HepG2 (cell line): ENCODE measurements around the gene SH3BGR. TPM values are rescaled to one million over a fixed set of nuclear protein-coding genes. Genes with fewer than 3 reads are reported as not detected.

Experiments
- CREM ChIP-seq, 2 experiments: sonication (generic) in 1 of 2; formaldehyde crosslinking in 1 of 2; IDR thresholded peaks; 2 replicates each; pipeline versions ENCODE4 v1.4.0 to v1.6.1; 2016 to 2020; ENCODE audit warnings: antibody characterized with exemption in 1 of 2, mild to moderate bottlenecking in 1 of 2, missing genetic modification reagents in 1 of 2
- GLI4 ChIP-seq: sonication (generic); formaldehyde crosslinking; IDR thresholded peaks from 2 replicates; pipeline ENCODE4 v1.5.1; 2020; ENCODE audit warnings: missing genetic modification reagents, mild to moderate bottlenecking, moderate library complexity, borderline replicate concordance
- HES4 ChIP-seq: sonication (generic); formaldehyde crosslinking; IDR thresholded peaks from 2 replicates; pipeline ENCODE4 v1.9.0; 2021; ENCODE audit warnings: mild to moderate bottlenecking, missing genetic modification reagents, borderline replicate concordance
- HMG20B ChIP-seq: conservative IDR thresholded peaks from 2 replicates; pipeline ENCODE4 v1.6.1; 2016; ENCODE audit warnings: missing genetic modification reagents, missing compliant biosample characterization
- HOXA9 ChIP-seq: sonication (generic); formaldehyde crosslinking; IDR thresholded peaks from 2 replicates; pipeline ENCODE4 v1.8.1; 2022; ENCODE audit warnings: missing genetic modification reagents, mild to moderate bottlenecking, moderate library complexity, borderline replicate concordance
- MXD4 ChIP-seq: IDR thresholded peaks from 2 replicates; pipeline ENCODE4 v1.6.1; 2016; ENCODE audit warnings: mild to moderate bottlenecking, missing biosample characterization, missing genetic modification reagents
- POLR2AphosphoS5 ChIP-seq: IDR thresholded peaks from 2 replicates; pipeline ENCODE4 v1.6.1; 2012; ENCODE audit warnings: low read depth, low read length
- SNAPC4 ChIP-seq: sonication (generic); formaldehyde crosslinking; IDR thresholded peaks from 2 replicates; pipeline ENCODE4 v1.4.0; 2020; ENCODE audit warnings: mild to moderate bottlenecking, missing genetic modification reagents
- TAF1 ChIP-seq: sonication (generic); formaldehyde crosslinking; IDR thresholded peaks from 2 replicates; pipeline ENCODE4 v1.4.0; 2020; ENCODE audit warnings: missing genetic modification reagents
- TFE3 ChIP-seq: IDR thresholded peaks from 2 replicates; pipeline ENCODE4 v1.6.1; 2016
- ZNF281 ChIP-seq: sonication (generic); formaldehyde crosslinking; IDR thresholded peaks from 2 replicates; pipeline ENCODE4 v1.4.0; 2020; ENCODE audit warnings: missing genetic modification reagents, borderline replicate concordance
- ZNF350 ChIP-seq: sonication (generic); formaldehyde crosslinking; IDR thresholded peaks from 2 replicates; pipeline ENCODE4 v1.4.0; 2020; ENCODE audit warnings: mild to moderate bottlenecking, low read depth, missing genetic modification reagents, borderline replicate concordance
- ZNF766 ChIP-seq: sonication (generic); formaldehyde crosslinking; IDR thresholded peaks from 2 replicates; pipeline ENCODE4 v1.5.0; 2020; ENCODE audit warnings: missing genetic modification reagents, borderline replicate concordance
- ZSCAN29 ChIP-seq: sonication (generic); formaldehyde crosslinking; conservative IDR thresholded peaks from 2 replicates; pipeline ENCODE4 v1.4.0; 2020; ENCODE audit warnings: mild to moderate bottlenecking, missing genetic modification reagents
- polyA plus RNA-seq, 8 experiments: library from polyadenylated mRNA; depleted of rRNA in 3 of 8; stranded (reverse) in 7 of 8; unstranded in 1 of 8; fragments of >200 nt; fragmentation: Illumina TruSeq in 4 of 8; extraction: Trizol in 4 of 8; gene quantifications; 2 replicates each; pipeline versions ENCODE4 v1.2.1 to v1.2.3, GENCODE V29; 2011 to 2016; ENCODE audit warnings: low read depth in 4 of 8, missing spikeins in 1 of 8, mixed read lengths in 1 of 8; ENCODE audit not compliant: insufficient read depth in 1 of 8
- total RNA-seq, 5 experiments: library from RNA; depleted of rRNA; stranded (reverse); fragments of >200 nt; fragmentation: Illumina TruSeq; extraction: Trizol; gene quantifications; 2 replicates each; pipeline ENCODE4 v1.2.3, GENCODE V29; 2016; ENCODE audit warnings: low read depth in 1 of 5
- TF ChIP-seq, protein P1 (sequence below): sonication (generic); formaldehyde crosslinking; IDR thresholded peaks from 2 replicates; pipeline ENCODE4 v1.4.0; 2020; ENCODE audit warnings: missing genetic modification reagents

The SH3BGR gene
- total and polyA plus RNA-seq, 2 of the 13 experiments (the other 11 are each of a cell fraction or from before 2014, with no cell fraction given) = 0.48 TPM; not detected in 1

GRCh38 chr21:39445321-39446269 lies 6.2 kb upstream of the SH3BGR start, which contains the start of gene LCA5L (continued):
- TF ChIP-seq TAF1 (CRISPR knock-in tag) (peak; percentile 66), ZNF350 (CRISPR knock-in tag) (0 out of 2 replicates have a peak, but pooled peaks have one; percentile 20), ZSCAN29 (peak; percentile 90; the same call in 1 of the 2 replicates), MXD4 (CRISPR knock-in tag) (peak; percentile 68), POLR2AphosphoS5 (peak; percentile 85), SNAPC4 (CRISPR knock-in tag) (0 out of 2 replicates have a peak, but pooled peaks have one; percentile 21), HMG20B (no peak), CREM (IDR thresholded peaks at IDR 0.05) (no peak), CREM (CRISPR knock-in tag; IDR thresholded peaks at IDR 0.05) (no peak), GLI4 (CRISPR knock-in tag) (peak; percentile 11; the same call in 1 of the 2 replicates), HES4 (CRISPR knock-in tag) (no peak), TFE3 (CRISPR knock-in tag) (no peak), ZNF766 (CRISPR knock-in tag) (peak; percentile 8; the same call in 1 of the 2 replicates), HOXA9 (CRISPR knock-in tag) (no peak), ZNF281 (CRISPR knock-in tag) (0 out of 2 replicates have a peak, but pooled peaks have one; percentile 57)
- TF ChIP-seq, protein P1, sequence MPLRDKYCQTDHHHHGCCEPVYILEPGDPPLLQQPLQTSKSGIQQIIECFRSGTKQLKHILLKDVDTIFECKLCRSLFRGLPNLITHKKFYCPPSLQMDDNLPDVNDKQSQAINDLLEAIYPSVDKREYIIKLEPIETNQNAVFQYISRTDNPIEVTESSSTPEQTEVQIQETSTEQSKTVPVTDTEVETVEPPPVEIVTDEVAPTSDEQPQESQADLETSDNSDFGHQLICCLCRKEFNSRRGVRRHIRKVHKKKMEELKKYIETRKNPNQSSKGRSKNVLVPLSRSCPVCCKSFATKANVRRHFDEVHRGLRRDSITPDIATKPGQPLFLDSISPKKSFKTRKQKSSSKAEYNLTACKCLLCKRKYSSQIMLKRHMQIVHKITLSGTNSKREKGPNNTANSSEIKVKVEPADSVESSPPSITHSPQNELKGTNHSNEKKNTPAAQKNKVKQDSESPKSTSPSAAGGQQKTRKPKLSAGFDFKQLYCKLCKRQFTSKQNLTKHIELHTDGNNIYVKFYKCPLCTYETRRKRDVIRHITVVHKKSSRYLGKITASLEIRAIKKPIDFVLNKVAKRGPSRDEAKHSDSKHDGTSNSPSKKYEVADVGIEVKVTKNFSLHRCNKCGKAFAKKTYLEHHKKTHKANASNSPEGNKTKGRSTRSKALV (CRISPR knock-in tag) = 0 out of 2 replicates have a peak, but pooled peaks have one; percentile 41
